Measurements from ENCODE around the gene EIPR1.

Gene EIPR1

DNA sequence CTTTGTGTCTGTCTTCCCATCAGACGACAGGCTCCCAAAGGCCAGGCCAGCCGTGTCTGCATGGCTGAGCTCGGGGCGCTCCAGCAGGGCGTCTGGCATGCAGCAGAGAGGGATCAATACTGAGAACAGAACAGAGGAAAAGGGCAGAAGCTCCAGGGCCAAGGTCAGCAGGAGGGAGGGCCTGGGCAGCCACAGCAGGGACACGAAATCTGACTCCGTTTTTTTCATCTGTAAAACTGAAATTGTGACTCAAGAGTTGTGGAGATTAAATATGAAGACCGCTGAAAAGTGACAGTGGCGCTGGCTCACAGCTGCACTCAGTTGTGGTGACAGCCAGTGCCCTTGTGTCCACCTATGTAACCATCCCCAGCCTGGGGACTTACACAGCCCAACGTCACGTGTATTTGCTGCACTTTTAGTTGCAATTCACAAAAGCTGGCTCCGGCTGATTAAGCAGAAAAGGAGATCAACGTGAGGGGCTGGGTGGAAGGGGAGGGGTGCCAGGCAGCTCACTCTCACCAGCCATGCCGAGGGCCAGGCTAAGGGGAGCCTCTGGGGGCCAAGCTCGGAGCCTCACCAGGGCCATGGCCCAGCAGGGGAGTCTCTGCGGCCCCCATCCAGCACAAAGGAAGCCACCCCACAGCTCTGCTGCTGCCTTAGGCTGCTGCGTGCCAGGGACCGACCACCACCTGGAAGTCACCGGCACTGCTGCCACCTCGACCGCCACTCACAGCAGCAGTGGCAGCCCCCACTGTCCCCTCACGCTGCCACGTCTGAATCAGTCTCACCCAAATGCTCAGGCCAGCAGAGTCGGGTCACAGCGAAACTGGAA is 74.7 kb downstream of the EIPR1 start:
- no peak for TF ChIP-seq CTCF (IDR thresholded peaks at IDR 0.05; ENCODE audit: low read depth, low read length)
- H3K4me3 ChIP-seq (ENCODE audit: low read depth, low read length): no peak overlapping the region

DNA sequence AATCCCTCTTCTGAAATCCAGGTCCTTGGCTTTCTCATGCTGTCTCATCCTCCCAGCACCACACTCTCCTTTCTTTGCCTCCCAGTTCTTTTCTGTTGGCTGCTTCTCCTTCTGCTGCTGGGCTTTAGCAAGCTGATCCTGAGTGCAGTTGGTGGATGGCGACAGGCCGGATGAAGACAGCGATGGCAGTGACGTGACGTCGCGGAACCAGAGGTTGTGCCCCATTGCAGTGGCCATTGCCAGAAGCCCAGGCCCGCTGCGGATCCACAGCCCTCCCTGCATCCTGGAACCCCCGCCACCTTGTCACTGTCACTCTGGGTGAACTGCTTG is 75.2 kb downstream of the EIPR1 start:
- TF ChIP-seq CTCF (IDR thresholded peaks at IDR 0.05; ENCODE audit: low read depth, low read length): no peak
- no peak overlapping the region for H3K4me3 ChIP-seq (ENCODE audit: low read depth, low read length)

- TF ChIP-seq CTCF (IDR thresholded peaks at IDR 0.05; ENCODE audit: low read depth, low read length): no peak
- no peak overlapping the region for H3K4me3 ChIP-seq (ENCODE audit: low read depth, low read length)
Measured at GRCh38 chr2:3301001-3301400, 76.6 kb downstream of the EIPR1 start.

- H3K4me3 ChIP-seq (ENCODE audit: low read depth, low read length): no peak overlapping the region
- no peak for TF ChIP-seq CTCF (IDR thresholded peaks at IDR 0.05; ENCODE audit: low read depth, low read length)
Measured at GRCh38 chr2:3300224-3300995, 77.2 kb downstream of the EIPR1 start.

- no peak for TF ChIP-seq CTCF (IDR thresholded peaks at IDR 0.05; ENCODE audit: low read depth, low read length)
- no peak overlapping the region for H3K4me3 ChIP-seq (ENCODE audit: low read depth, low read length)
Measured at GRCh38 chr2:3299703-3300102, 77.9 kb downstream of the EIPR1 start.

DNA sequence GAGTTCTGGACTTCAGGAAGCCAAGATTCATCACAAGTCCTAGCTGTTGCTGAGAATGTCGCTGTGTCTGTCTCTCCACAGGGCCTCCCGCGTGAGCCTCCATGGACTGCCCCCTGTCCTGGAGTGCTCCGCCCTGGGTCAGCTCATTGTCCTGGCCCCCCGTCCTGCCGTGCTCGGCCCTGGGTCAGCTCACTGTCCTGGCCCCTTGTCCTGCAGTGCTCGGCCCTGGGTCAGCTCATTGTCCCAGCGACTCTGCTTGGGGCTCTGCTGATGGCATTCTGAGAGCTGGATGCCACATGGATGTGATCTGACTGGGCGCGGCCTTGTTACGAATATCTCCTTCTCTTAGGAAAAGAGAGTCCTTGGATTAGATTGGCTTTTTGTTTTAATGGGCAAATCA is 78.5 kb downstream of the EIPR1 start:
- no peak for TF ChIP-seq CTCF (IDR thresholded peaks at IDR 0.05; ENCODE audit: low read depth, low read length)

DNA sequence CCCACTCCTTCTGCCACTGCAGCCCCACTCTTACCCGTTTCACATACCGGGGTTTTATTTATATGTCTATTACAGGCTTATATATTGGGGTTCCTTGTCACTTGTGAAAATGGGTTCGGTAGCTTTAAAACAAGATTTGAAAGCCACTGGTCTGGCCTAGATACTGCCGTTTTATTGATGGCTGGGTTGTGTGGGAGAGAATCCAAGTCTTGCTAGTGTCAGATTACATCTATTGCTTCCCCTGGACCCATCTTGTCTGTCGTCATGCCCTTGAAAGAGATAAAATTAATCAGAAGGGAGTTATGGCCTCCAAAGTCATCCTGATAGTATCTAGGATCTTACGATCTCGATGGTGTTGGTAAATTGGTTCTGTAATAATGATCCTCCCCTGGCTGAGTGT is 79.4 kb downstream of the EIPR1 start:
- TF ChIP-seq CTCF (IDR thresholded peaks at IDR 0.05; ENCODE audit: low read depth, low read length): no peak

More for the DNA sequence above, 78.5 kb downstream of the EIPR1 start:
- no peak overlapping the region for H3K4me3 ChIP-seq (ENCODE audit: low read depth, low read length)

More for the DNA sequence above, 79.4 kb downstream of the EIPR1 start:
- H3K4me3 ChIP-seq (ENCODE audit: low read depth, low read length): no peak overlapping the region
